ENCODE measurements around the gene SERPINI1.

- TF ChIP-seq EZH2phosphoT487 (IDR thresholded peaks at IDR 0.05; ENCODE audit: borderline replicate concordance) = no peak
- TF ChIP-seq, protein P1, sequence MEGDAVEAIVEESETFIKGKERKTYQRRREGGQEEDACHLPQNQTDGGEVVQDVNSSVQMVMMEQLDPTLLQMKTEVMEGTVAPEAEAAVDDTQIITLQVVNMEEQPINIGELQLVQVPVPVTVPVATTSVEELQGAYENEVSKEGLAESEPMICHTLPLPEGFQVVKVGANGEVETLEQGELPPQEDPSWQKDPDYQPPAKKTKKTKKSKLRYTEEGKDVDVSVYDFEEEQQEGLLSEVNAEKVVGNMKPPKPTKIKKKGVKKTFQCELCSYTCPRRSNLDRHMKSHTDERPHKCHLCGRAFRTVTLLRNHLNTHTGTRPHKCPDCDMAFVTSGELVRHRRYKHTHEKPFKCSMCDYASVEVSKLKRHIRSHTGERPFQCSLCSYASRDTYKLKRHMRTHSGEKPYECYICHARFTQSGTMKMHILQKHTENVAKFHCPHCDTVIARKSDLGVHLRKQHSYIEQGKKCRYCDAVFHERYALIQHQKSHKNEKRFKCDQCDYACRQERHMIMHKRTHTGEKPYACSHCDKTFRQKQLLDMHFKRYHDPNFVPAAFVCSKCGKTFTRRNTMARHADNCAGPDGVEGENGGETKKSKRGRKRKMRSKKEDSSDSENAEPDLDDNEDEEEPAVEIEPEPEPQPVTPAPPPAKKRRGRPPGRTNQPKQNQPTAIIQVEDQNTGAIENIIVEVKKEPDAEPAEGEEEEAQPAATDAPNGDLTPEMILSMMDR (conservative IDR thresholded peaks at IDR 0.05; ENCODE audit: low read length) = peak; percentile 65
Observed at GRCh38 chr3:167872941-167873340, 137.4 kb downstream of the SERPINI1 start.
